Mesenchymal stem cell (in vitro differentiated cells and primary cell): ENCODE data around the gene FLOT1.

Source experiments
- DNase-seq: peaks from one replicate; pipeline ENCODE4 v3.0.0-alpha.2; 2013
- H2AFZ ChIP-seq: one replicate; pipeline ENCODE4 v1.6.1; 2013; ENCODE audit warnings: low read depth, mild to moderate bottlenecking, control low read depth, inconsistent platforms, low read length, moderate library complexity
- H2AK5ac ChIP-seq: 2 replicates; pipeline ENCODE4 v1.6.1; 2013; ENCODE audit warnings: low read length, moderate library complexity, mild to moderate bottlenecking, inconsistent platforms; ENCODE audit not compliant: severe bottlenecking
- H2BK120ac ChIP-seq: one replicate; pipeline ENCODE4 v1.6.1; 2013; ENCODE audit warnings: low read depth, mild to moderate bottlenecking, inconsistent platforms, low read length, moderate library complexity
- H2BK12ac ChIP-seq, 2 experiments: one replicate each; pipeline ENCODE4 v1.6.1; 2013; ENCODE audit warnings: inconsistent platforms in 2 of 2, low read length in 2 of 2, mild to moderate bottlenecking in 2 of 2, moderate library complexity in 2 of 2, control low read depth in 1 of 2
- H2BK15ac ChIP-seq: one replicate; pipeline ENCODE4 v1.6.1; 2013; ENCODE audit warnings: mild to moderate bottlenecking, low read depth, inconsistent platforms; ENCODE audit not compliant: poor library complexity, severe bottlenecking
- H2BK5ac ChIP-seq: 2 replicates; pipeline ENCODE4 v1.6.1; 2013; ENCODE audit warnings: low read depth, mild to moderate bottlenecking, low read length, control low read depth, inconsistent platforms; ENCODE audit not compliant: poor library complexity, severe bottlenecking
- H3K14ac ChIP-seq, 2 experiments: one replicate each; pipeline ENCODE4 v1.6.1; 2013; ENCODE audit warnings: inconsistent platforms in 2 of 2, low read length in 2 of 2, control low read depth in 1 of 2, mild to moderate bottlenecking in 1 of 2, moderate library complexity in 1 of 2
- H3K18ac ChIP-seq, 2 experiments: one replicate each; pipeline ENCODE4 v1.6.1; 2013; ENCODE audit warnings: inconsistent platforms in 2 of 2, low read length in 2 of 2, control low read depth in 1 of 2, low read depth in 1 of 2, mild to moderate bottlenecking in 1 of 2
- H3K23ac ChIP-seq, 2 experiments: one replicate each; pipeline ENCODE4 v1.6.1; 2013; ENCODE audit warnings: inconsistent platforms in 2 of 2, low read length in 2 of 2, mild to moderate bottlenecking in 2 of 2, moderate library complexity in 2 of 2, control low read depth in 1 of 2
- H3K27ac ChIP-seq: 2 replicates; pipeline ENCODE4 v1.5.1; 2013; ENCODE audit warnings: mild to moderate bottlenecking, moderate library complexity, low read length, control low read depth, inconsistent platforms; ENCODE audit not compliant: poor library complexity, severe bottlenecking
- H3K27me3 ChIP-seq, 2 experiments: 2 replicates each; pipeline versions ENCODE4 v1.6.1 to v1.7.0; 2013; ENCODE audit warnings: low read length in 2 of 2, mild to moderate bottlenecking in 2 of 2, moderate library complexity in 2 of 2, control low read depth in 1 of 2, inconsistent platforms in 1 of 2; ENCODE audit not compliant: control insufficient read depth in 1 of 2, insufficient read depth in 1 of 2
- H3K36me3 ChIP-seq, 2 experiments: 2 replicates each; pipeline versions ENCODE4 v1.6.1 to v1.7.0; 2013; ENCODE audit warnings: low read length in 2 of 2, control low read depth in 1 of 2, inconsistent platforms in 1 of 2, low read depth in 1 of 2, mild to moderate bottlenecking in 1 of 2; ENCODE audit not compliant: insufficient read depth in 2 of 2, control insufficient read depth in 1 of 2
- H3K4ac ChIP-seq, 2 experiments: one replicate each; pipeline ENCODE4 v1.6.1; 2013; ENCODE audit warnings: inconsistent platforms in 2 of 2, low read length in 2 of 2, mild to moderate bottlenecking in 2 of 2, moderate library complexity in 2 of 2, control low read depth in 1 of 2, low read depth in 1 of 2
- H3K4me1 ChIP-seq: 2 replicates; pipeline ENCODE4 v1.6.1; 2013; ENCODE audit warnings: low read depth, low read length, control low read depth; ENCODE audit not compliant: control insufficient read depth, insufficient read depth
- H3K4me2 ChIP-seq: 2 replicates; pipeline ENCODE4 v1.6.1; 2013; ENCODE audit warnings: low read length, mild to moderate bottlenecking, inconsistent platforms; ENCODE audit not compliant: poor library complexity, severe bottlenecking
- H3K4me3 ChIP-seq, 2 experiments: 2 replicates each; pipeline versions ENCODE4 v1.5.1 to v1.7.0; 2013; ENCODE audit warnings: low read length in 2 of 2, mild to moderate bottlenecking in 2 of 2, control low read depth in 1 of 2, low read depth in 1 of 2; ENCODE audit not compliant: insufficient read depth in 1 of 2
- H3K79me1 ChIP-seq: replicated peaks from 2 replicates; pipeline ENCODE4 v1.6.1; 2013; ENCODE audit warnings: mild to moderate bottlenecking, control low read depth, low read length, inconsistent platforms; ENCODE audit not compliant: poor library complexity, severe bottlenecking
- H3K9ac ChIP-seq: 2 replicates; pipeline ENCODE4 v1.7.0; 2013; ENCODE audit warnings: mild to moderate bottlenecking, low read length, moderate library complexity
- H3K9me3 ChIP-seq: 2 replicates; pipeline ENCODE4 v1.7.0; 2013; ENCODE audit warnings: mild to moderate bottlenecking, low read length; ENCODE audit not compliant: control insufficient read depth
- H4K8ac ChIP-seq: one replicate; pipeline ENCODE4 v1.6.1; 2013; ENCODE audit warnings: inconsistent platforms, mild to moderate bottlenecking, low read length, moderate library complexity
- H4K91ac ChIP-seq: one replicate; pipeline ENCODE4 v1.6.1; 2013; ENCODE audit warnings: mild to moderate bottlenecking, low read length, inconsistent platforms
- WGBS: methylation state at CpG from one replicate; pipeline ENCODE4 v1.1.7; 2013; ENCODE audit warnings: mixed read lengths; 5-methylcytosine and 5-hydroxymethylcytosine counted together

Gene FLOT1

DNA sequence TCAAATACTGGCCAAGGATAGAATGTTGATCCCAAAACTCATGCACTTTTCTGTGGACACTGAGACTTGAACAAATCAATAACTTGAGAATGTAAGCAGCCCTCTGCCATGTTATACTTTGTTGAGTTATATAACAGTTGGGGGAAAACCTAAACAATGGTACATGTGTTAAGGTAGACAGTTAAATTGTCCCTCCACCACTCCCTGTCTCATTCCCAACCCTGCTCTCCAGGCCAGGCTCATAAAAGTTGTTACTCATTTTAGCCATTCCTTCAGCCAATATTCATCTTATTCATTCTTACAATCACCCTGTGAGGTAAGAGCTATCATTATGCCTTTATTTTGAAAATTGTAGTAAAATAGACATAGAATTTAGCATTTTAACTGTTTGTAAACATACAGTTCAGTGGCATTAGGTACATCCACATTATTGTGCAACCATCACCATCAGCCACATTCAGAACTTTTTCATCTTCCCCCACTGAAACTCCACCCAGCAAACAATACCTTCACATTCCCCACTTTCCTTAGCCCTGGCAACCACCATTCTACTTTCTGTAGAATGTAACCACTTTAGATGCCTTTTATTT, 40.0 kb upstream of the FLOT1 start:
- H3K18ac ChIP-seq = peak overlapping the region; percentile 71 to 73
- peak overlapping the region; percentile 100 for H3K27ac ChIP-seq
- H4K8ac ChIP-seq = peak overlapping the region; percentile 19
- H2BK15ac ChIP-seq = no peak overlapping the region
- H2BK120ac ChIP-seq = peak overlapping the region; percentile 88
- H4K91ac ChIP-seq = peak overlapping the region; percentile 40
- no peak overlapping the region for H2AFZ ChIP-seq
- no peaks in the 10 kb centered on the region for H3K9me3 ChIP-seq
- H3K36me3 ChIP-seq = no peaks in the 10 kb centered on the region
- peak overlapping the region in 1 of 2 experiments; percentile 94 for H2BK12ac ChIP-seq
- no peak overlapping the region for H3K14ac ChIP-seq
- H3K9ac ChIP-seq = peak overlapping the region; percentile 87
- no peak overlapping the region for H3K23ac ChIP-seq
- peak; percentile 74 for DNase-seq
- peak overlapping the region in 1 of 2 experiments; percentile 44 for H3K4me3 ChIP-seq
- H3K27me3 ChIP-seq = no peaks in the 10 kb centered on the region
- no peaks in the 10 kb centered on the region for H3K79me1 ChIP-seq
- peak overlapping the region; percentile 99 for H2BK5ac ChIP-seq
- H3K4ac ChIP-seq = peak overlapping the region; percentile 15 to 63
- peaks cover 14% of the 10 kb centered on the region for H3K4me1 ChIP-seq
- peak overlapping the region; percentile 98 for H2AK5ac ChIP-seq
- no peak overlapping the region for H3K4me2 ChIP-seq

DNA sequence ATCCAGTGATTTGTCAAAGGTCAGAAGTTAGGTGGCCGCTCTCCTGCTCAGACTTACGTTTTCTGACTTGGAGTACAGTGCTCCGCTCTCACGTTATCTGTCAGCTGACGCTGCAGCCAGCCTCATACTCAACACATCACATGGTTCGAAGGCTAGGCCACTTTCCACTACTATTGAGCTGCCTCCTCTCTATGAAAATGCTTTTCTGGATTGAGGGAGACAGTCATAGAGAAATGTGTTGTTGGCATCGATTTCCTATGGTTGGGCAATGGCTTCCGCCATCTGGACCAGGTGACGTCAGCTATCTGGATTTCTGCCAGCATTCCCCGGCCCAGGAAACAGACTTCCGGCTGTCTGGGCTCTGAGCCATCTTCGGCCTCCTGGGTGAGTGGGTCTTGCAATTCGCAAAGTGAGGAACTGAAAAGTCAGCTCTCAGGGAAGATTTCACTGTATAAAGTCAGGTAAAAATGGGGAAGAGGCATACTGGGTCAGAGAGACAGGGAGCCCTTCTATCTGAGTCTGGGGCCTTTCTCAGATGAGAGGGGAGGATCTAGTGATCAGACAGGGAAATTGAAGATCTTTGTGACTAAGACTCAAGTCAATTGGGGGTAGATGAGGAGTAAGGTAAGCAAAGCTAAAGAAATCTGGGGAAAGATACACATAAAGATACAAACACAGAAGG, 39.4 kb upstream of the FLOT1 start:
- peak overlapping the region; percentile 85 for H4K91ac ChIP-seq
- peak overlapping the region; percentile 94 for H2BK120ac ChIP-seq
- peak overlapping the region; percentile 80 to 94 for H2BK12ac ChIP-seq
- no peaks in the 10 kb centered on the region for H3K9me3 ChIP-seq
- H3K18ac ChIP-seq = peak overlapping the region; percentile 73 to 91
- peak overlapping the region; percentile 98 for H2AK5ac ChIP-seq
- no peak overlapping the region for H2BK15ac ChIP-seq
- no peak overlapping the region for H3K23ac ChIP-seq
- H3K4ac ChIP-seq = peak overlapping the region; percentile 63 to 89
- H3K4me2 ChIP-seq = no peak overlapping the region
- peak overlapping the region; percentile 87 for H3K9ac ChIP-seq
- no peak overlapping the region for H2AFZ ChIP-seq
- H3K79me1 ChIP-seq = no peaks in the 10 kb centered on the region
- peak; percentile 100 for DNase-seq
- no peaks in the 10 kb centered on the region for H3K27me3 ChIP-seq
- H3K36me3 ChIP-seq = no peaks in the 10 kb centered on the region
- peak overlapping the region in 1 of 2 experiments; percentile 44 for H3K4me3 ChIP-seq
- H4K8ac ChIP-seq = peak overlapping the region; percentile 72
- no peak overlapping the region for H3K14ac ChIP-seq
- peaks cover 16% of the 10 kb centered on the region for H3K4me1 ChIP-seq
- peak overlapping the region; percentile 100 for H3K27ac ChIP-seq
- WGBS = 18% methylated on average over 12 of the region's 13 CpGs
- H2BK5ac ChIP-seq = peak overlapping the region; percentile 99

DNA sequence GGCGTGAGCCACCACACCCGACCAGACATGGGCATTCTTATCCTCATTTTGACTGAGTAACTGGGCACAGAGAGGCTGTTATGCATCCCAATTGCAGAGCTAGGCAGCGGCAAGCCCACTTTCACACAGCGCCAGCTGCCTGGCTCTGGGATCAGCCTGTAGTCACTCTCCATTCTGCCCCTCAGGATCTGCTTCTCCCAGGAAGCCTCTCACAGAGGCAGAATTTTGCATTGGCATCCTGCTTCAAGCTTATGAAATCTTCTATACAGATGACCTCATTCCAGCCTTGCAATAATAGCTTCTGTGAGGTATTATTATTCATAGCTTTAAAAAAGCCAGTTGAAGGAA, 38.9 kb upstream of the FLOT1 start:
- Histone ChIP-seq H2AFZ (no peak overlapping the region), H3K14ac (peak overlapping the region in 1 of 2 experiments; percentile 19), H3K4ac (peak overlapping the region; percentile 42 to 89), H2BK15ac (no peak overlapping the region), H2BK12ac (peak overlapping the region; percentile 57 to 98), H4K91ac (peak overlapping the region; percentile 98), H3K9me3 (no peaks in the 10 kb centered on the region), H3K36me3 (no peaks in the 10 kb centered on the region), H3K4me1 (peaks cover 16% of the 10 kb centered on the region), H3K27ac (peak overlapping the region; percentile 100), H3K18ac (peak overlapping the region; percentile 61 to 91), H3K23ac (no peak overlapping the region), H2AK5ac (peak overlapping the region; percentile 35), H3K4me3 (peak overlapping the region in 1 of 2 experiments; percentile 46), H2BK5ac (peak overlapping the region; percentile 72), H4K8ac (peak overlapping the region; percentile 100), H3K4me2 (no peak overlapping the region), H2BK120ac (peak overlapping the region; percentile 94), H3K27me3 (no peaks in the 10 kb centered on the region), H3K79me1 (no peaks in the 10 kb centered on the region), H3K9ac (peak overlapping the region; percentile 87)
- DNase-seq = no peak
- 78% methylated on average over 4 of the region's 4 CpGs for WGBS

GRCh38 chr6:30780642-30780920, 38.1 kb upstream of the FLOT1 start:
- Histone ChIP-seq H3K27me3 (no peaks in the 10 kb centered on the region), H3K4me1 (peaks cover 16% of the 10 kb centered on the region), H3K18ac (peak overlapping the region; percentile 31 to 61), H3K23ac (no peak overlapping the region), H2BK5ac (peak overlapping the region; percentile 68), H2BK15ac (peak overlapping the region; percentile 54), H3K4me2 (no peak overlapping the region), H3K79me1 (no peaks in the 10 kb centered on the region), H4K91ac (peak overlapping the region; percentile 94), H2BK120ac (peak overlapping the region; percentile 82), H3K9me3 (no peaks in the 10 kb centered on the region), H3K4me3 (no peak overlapping the region), H2BK12ac (peak overlapping the region; percentile 92 to 100), H3K27ac (peak overlapping the region; percentile 100), H3K9ac (peak overlapping the region; percentile 87), H3K14ac (no peak overlapping the region), H3K4ac (peak overlapping the region; percentile 79 to 81), H2AK5ac (peak overlapping the region; percentile 97), H4K8ac (no peak overlapping the region), H3K36me3 (no peaks in the 10 kb centered on the region), H2AFZ (no peak overlapping the region)
- WGBS = 98% methylated on average over 1 of the region's 1 CpG
- DNase-seq = no peak
